Peyer's patch (tissue), 4 donors: ENCODE data around the gene CHD5. TPM values are rescaled to one million over a fixed set of nuclear protein-coding genes. Genes with fewer than 3 reads are reported as not detected.
A peak's percentile ranks its signal among the peaks of the same experiment; 100 is the strongest.

Experiments used
- DNase-seq, 3 donors: peaks; one replicate each; pipeline ENCODE4 v3.0.0-alpha.2; 2017 to 2019
- H3K27ac ChIP-seq, 4 donors: fragments of 200-600 bp; sonication (generic); one replicate each; pipeline ENCODE4 v1.5.1; 2016 to 2019
- H3K27me3 ChIP-seq, 2 donors: fragments of 200-600 bp; sonication (generic); one replicate each; pipeline ENCODE4 v1.5.1; 2019
- H3K36me3 ChIP-seq, 3 donors: fragments of 200-600 bp; sonication (generic); one replicate each; pipeline ENCODE4 v1.5.1; 2016 to 2019
- H3K4me1 ChIP-seq, 4 donors: fragments of 200-600 bp; sonication (generic); one replicate each; pipeline ENCODE4 v1.5.1; 2016 to 2019
- H3K4me3 ChIP-seq, 4 donors: fragments of 200-600 bp; sonication (generic); 1 replicate in 3 of 4; 2 replicates in 1 of 4; pipeline ENCODE4 v1.5.1; 2016 to 2019; ENCODE audit warnings: mild to moderate bottlenecking in 1 of 4
- H3K9me3 ChIP-seq, 4 donors: fragments of 200-600 bp; sonication (generic); one replicate each; pipeline ENCODE4 v1.5.1; 2016 to 2019; ENCODE audit warnings: mild to moderate bottlenecking in 1 of 4
- CTCF ChIP-seq, 6 experiments: fragments of 450-650 bp in 4 of 6; fragments of 200-600 bp in 2 of 6; sonication (generic) in 1 of 6; IDR thresholded peaks; one replicate each; pipeline ENCODE4 v1.5.1; 2017 to 2019; ENCODE audit warnings: antibody characterized with exemption in 6 of 6, mild to moderate bottlenecking in 3 of 6, moderate library complexity in 1 of 6
- POLR2A ChIP-seq, 2 donors: fragments of 450-650 bp; IDR thresholded peaks; one replicate each; pipeline ENCODE4 v1.5.1; 2017; ENCODE audit warnings: antibody characterized with exemption in 2 of 2, mild to moderate bottlenecking in 2 of 2, moderate library complexity in 2 of 2
- total RNA-seq, 4 donors: library from RNA; depleted of rRNA; stranded (reverse); fragments of >200 nt; gene quantifications; one replicate each; pipeline ENCODE4 v1.1.0, GENCODE V29; 2016

The CHD5 gene
- total RNA-seq, 4 donors from 2014 or later = under 0.01 to 0.66 (median 0.22) TPM

- Histone ChIP-seq H3K9me3 (no peaks in the 10 kb centered on the region), H3K4me1 (peaks cover 0 to 15% (median 3%) of the 10 kb centered on the region in 4 donors), H3K4me3 (no peak overlapping the region), H3K36me3 (peaks cover 0 to 38% (median 0%) of the 10 kb centered on the region in 3 donors), H3K27me3 (peaks cover 0 to 7% of the 10 kb centered on the region in 2 donors), H3K27ac (no peak overlapping the region)
- TF ChIP-seq CTCF (IDR thresholded peaks at IDR 0.05) = no peak
- no peak for TF ChIP-seq POLR2A (IDR thresholded peaks at IDR 0.05)
- DNase-seq = no peak
Measured at GRCh38 chr1:6185151-6185550, 5.0 kb upstream of the CHD5 start.

- no peak overlapping the region for H3K27ac ChIP-seq
- H3K4me3 ChIP-seq = no peak overlapping the region
- no peak for DNase-seq
Measured at GRCh38 chr1:6184083-6184783, 4.1 kb upstream of the CHD5 start.

GRCh38 chr1:6183520-6183989 lies 3.4 kb upstream of the CHD5 start:
- peaks cover 0 to 19% of the 10 kb centered on the region in 2 donors for H3K27me3 ChIP-seq
- no peak for DNase-seq
- no peaks in the 10 kb centered on the region for H3K9me3 ChIP-seq
- H3K4me1 ChIP-seq = peaks cover 0 to 28% (median 8%) of the 10 kb centered on the region in 4 donors
- H3K27ac ChIP-seq = no peak overlapping the region
- no peak overlapping the region for H3K4me3 ChIP-seq
- peaks cover 0 to 22% (median 0%) of the 10 kb centered on the region in 3 donors for H3K36me3 ChIP-seq
- TF ChIP-seq CTCF (IDR thresholded peaks at IDR 0.05) (no peak), POLR2A (IDR thresholded peaks at IDR 0.05) (no peak)

More at GRCh38 chr1:6184083-6184783, 4.1 kb upstream of the CHD5 start:
- Histone ChIP-seq H3K9me3 (no peaks in the 10 kb centered on the region), H3K4me1 (peaks cover 0 to 21% (median 7%) of the 10 kb centered on the region in 4 donors), H3K36me3 (peaks cover 0 to 29% (median 0%) of the 10 kb centered on the region in 3 donors), H3K27me3 (peaks cover 0 to 12% of the 10 kb centered on the region in 2 donors)
- no peak for TF ChIP-seq CTCF (IDR thresholded peaks at IDR 0.05)
- TF ChIP-seq POLR2A (IDR thresholded peaks at IDR 0.05) = no peak

GRCh38 chr1:6181347-6181770 lies 1.2 kb upstream of the CHD5 start:
- H3K27ac ChIP-seq = no peak overlapping the region
- TF ChIP-seq CTCF (IDR thresholded peaks at IDR 0.05) (no peak), POLR2A (IDR thresholded peaks at IDR 0.05) (no peak)

GRCh38 chr1:6180707-6181311 lies 688 bp upstream of the CHD5 start:
- DNase-seq = peak in 1 of 3 donors; percentile 50
- TF ChIP-seq CTCF (IDR thresholded peaks at IDR 0.05) (no peak), POLR2A (IDR thresholded peaks at IDR 0.05) (no peak)
- peaks cover 0 to 7% (median 0%) of the 10 kb centered on the region in 3 donors for H3K36me3 ChIP-seq
- peaks cover 0 to 33% of the 10 kb centered on the region in 2 donors for H3K27me3 ChIP-seq
- H3K4me1 ChIP-seq = peaks cover 0 to 29% (median 8%) of the 10 kb centered on the region in 4 donors
- no peak overlapping the region for H3K27ac ChIP-seq
- H3K9me3 ChIP-seq = no peaks in the 10 kb centered on the region
- H3K4me3 ChIP-seq = peak overlapping the region in 1 of 4 donors; percentile 32

More at GRCh38 chr1:6181347-6181770, 1.2 kb upstream of the CHD5 start:
- Histone ChIP-seq H3K36me3 (peaks cover 0 to 8% (median 0%) of the 10 kb centered on the region in 3 donors), H3K27me3 (peaks cover 0 to 33% of the 10 kb centered on the region in 2 donors), H3K4me3 (no peak overlapping the region), H3K9me3 (no peaks in the 10 kb centered on the region), H3K4me1 (peaks cover 0 to 29% (median 8%) of the 10 kb centered on the region in 4 donors)
- DNase-seq = no peak
